NT2/D1 (cell line): ENCODE results near the gene PPM1L.

Experiments used
- YY1 ChIP-seq: IDR thresholded peaks from 2 replicates; pipeline ENCODE4 v1.6.1; 2011; ENCODE audit not compliant: insufficient read length, insufficient read depth
- ZNF274 ChIP-seq: IDR thresholded peaks from 2 replicates; pipeline ENCODE4 v1.6.1; 2011; ENCODE audit warnings: mild to moderate bottlenecking, low read depth, low read length

DNA sequence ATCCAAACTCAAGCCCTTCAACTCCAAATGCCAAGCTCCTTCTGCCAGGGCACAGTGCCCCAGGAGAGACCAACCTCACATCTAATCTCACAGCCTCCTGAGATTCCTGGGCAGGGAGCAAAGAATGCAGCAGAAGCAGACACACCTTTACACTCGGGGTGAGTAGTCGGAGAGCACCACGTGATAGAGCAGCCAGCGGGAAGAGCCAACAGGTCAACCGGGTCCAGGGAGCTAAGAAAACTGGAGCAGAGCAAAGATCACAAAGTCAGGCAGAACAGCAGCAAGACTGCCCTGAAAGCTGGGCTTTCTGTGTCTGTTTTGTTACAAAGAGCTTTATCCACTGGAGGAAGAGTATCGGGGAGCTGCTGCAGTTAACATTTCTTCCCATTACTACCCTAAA, 345.0 kb downstream of the PPM1L start:
- no peak for TF ChIP-seq ZNF274
- no peak for TF ChIP-seq YY1
